GM19238 (cell line): ENCODE data around the gene BRINP3.

Experiments
- DNase-seq: peaks from one replicate; pipeline ENCODE4 v3.0.0; 2011; ENCODE audit warnings: low spot score; ENCODE audit not compliant: insufficient read length

BRINP3 gene

DNA sequence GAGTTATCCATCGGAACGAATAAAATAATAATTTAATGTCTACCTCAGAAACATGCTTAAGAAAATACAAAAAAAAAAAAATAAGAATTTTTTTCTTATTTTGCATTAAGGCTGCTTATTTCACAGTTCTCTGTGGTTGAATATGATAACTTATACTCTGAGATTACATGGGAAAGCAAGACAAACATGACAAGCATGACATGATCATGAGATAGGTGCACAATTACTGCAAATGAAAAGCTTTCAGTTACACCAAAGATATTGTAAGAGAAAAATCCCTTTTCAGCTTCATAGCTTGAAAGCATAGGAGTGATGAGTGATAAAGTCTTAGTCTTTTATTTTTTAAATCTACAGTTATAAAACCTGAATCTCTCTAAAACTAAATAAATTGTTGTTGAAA is 154.1 kb downstream of the BRINP3 start:
- no peak for DNase-seq

DNA sequence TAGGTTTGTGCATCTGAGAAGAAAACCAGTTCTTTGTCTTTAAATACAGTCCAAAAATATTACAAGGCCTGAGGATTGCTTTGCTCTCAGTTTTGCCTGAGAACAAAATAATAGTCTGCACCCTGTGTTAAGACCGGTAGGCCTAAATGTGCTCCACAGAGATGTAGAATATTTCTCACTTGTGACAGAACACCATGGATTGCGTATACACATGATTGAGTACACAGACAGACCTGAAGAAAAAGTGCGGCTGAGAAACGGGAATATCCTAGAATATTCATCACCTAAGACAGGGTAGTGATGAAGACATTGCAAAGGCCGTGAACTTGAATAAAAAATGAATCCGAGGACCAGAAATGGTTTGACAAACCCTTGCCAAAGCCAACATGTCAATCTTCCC is 155.4 kb downstream of the BRINP3 start:
- DNase-seq, result no peak

DNA sequence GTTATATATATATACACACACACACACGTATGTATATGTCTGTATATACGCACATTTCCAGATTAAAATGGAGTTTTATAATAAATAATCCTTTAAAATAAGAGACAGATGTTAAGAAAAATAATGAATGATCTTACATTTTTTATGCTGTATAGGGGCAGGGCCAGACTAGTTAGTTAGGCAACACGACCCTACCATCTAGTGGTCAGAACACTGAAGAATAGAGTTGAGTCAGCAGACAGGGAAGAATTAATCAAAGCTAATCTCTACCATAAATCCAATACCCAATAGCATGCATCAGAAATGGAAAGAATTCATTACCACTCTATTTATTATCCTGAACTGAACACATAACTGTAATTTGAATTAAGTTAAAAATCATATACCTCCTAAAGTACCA is 156.7 kb downstream of the BRINP3 start:
- no peak for DNase-seq

DNA sequence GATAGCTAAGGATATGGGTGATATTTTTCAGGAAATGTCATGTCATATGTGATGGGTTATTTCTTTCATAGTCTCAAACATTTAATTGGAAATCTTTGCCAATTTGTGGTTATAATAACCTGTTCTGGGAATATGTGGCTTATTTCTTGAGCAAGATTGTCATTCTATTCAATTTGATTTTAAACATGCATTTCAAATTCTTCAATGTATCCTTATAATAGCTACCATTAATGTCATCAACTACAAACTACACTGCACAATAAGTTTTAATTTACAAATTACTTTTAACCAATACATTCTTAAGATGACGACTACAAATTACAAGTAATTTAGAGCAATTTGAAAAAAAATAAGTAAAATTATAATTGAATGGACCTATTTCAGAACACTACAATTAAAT is 164.9 kb downstream of the BRINP3 start:
- no peak for DNase-seq

DNA sequence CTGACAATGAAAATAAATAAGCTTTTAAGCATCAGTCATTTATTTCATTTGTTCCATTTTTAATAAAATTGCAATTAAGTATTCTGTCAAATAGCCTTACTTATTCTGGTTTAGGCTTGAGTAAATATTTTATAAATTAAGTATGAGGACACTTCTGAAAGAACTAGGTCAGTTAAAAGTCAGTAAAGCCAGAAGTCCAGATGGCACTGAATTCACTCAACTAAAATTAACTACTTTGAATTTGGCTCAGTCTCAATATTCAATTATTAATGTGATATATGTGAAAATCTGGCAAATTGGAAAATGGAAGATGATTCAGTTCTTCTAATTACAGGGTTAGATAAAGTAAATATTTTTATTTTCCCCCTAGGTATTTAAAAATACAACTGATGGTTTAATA is 174.2 kb downstream of the BRINP3 start:
- DNase-seq, result no peak

DNA sequence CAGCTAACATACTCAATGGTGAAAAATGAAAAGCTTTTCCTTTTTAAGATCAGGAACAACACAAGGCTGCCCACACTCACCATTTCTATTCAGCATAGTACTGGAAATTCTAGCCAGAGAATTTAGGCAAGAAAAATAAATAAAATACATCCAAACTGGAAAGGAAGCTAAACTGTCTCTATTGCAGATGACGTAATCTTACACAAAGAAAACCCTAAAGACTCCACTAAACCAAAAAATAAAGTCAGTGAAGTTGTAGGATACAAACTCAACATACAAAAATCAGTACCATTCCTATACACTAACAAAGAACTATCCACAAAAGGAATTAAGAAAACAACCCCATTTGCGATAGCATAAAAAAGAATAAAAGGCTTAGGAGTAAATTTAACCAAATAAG is 181.2 kb downstream of the BRINP3 start:
- DNase-seq, result no peak

DNA sequence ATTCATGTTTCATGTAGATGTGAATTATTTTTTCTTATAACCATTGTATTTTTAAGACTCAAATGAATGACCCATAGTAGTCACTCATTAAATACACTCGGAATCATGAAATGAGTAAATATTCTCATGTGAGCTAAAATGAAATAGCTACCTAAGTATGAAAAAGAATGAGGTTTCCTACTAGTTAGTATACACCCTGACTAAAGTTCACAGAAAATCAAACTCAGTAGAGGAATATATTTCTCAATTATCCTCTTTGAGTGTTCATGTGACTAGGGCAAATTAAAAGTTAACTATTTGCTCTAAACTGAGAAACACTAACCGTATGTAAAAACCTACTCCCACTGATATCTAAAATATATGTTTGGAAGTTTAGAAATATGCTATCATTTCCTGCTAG is 187.8 kb downstream of the BRINP3 start:
- no peak for DNase-seq

DNA sequence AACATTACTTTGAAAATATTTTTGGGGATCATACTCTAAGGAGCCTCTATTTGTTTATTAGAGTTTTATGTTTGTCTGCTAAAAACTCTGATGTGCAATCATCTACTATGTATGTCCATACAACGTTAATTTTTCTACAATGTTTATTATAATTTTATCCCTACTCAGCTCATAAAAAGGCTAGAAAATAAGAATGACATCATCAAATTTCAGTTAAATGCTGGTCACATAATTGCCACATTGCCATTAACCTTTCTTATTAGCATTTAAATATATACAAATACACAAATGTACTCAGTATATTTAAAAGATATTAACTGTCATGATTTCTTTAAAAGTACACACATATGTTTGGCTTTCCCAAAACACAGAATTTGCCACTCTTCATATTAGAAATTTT is 191.6 kb downstream of the BRINP3 start:
- DNase-seq, result no peak

DNA sequence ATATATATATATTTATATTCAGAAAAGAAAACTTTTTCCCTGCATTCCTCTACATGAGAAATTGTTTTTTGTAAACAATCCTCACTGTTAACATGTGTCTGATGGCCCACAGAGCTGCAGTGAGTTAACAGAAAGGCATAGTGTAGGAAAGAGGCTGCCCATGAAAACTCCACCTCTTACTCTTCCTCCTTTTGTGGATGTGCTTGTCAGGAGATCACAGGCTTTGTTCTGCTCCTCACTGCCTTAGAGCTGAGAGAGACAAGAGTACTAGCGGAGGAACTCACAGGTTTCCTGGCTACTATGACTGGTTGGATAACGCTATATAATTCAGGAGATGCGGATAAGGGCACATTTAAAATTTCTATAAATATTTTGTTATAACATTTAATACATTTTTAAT is 200.6 kb downstream of the BRINP3 start:
- DNase-seq, result no peak

DNA sequence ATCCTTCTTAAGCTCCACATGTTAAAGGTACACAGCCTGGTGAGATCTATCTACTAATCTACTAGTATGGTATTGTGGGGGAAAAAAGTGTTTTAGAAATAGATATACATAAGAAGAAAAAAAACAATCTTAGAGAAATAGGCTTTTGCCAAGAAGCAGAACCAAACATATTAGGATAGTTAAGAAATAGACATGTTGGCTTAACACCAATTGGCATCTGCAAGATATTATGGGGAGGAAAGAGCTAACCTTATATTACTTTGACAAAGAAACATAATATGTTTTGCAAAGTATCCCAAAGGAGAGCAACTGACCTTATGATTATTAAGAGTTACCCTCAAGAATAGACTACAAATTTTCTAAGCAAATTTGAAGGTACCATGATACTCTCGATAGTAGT is 202.9 kb downstream of the BRINP3 start:
- DNase-seq, result no peak

DNA sequence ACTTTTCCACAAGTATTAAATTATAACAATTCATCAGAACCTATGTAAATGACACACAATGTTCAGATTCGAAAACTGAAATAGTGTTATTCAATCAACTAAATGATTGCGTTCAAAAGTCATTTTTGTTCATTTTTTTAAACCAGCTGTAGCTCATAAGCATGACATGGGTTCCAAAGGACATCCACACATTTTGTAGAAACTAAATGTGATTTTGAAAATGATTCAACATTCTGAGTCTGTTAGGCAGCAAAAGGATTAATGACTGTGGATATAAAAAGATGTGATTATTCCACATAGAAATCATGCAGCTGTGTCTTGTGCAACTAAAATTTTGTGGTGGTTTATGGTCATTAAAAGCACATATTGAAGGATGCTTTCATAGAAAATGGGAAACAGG is 204.5 kb downstream of the BRINP3 start:
- DNase-seq, result no peak

DNA sequence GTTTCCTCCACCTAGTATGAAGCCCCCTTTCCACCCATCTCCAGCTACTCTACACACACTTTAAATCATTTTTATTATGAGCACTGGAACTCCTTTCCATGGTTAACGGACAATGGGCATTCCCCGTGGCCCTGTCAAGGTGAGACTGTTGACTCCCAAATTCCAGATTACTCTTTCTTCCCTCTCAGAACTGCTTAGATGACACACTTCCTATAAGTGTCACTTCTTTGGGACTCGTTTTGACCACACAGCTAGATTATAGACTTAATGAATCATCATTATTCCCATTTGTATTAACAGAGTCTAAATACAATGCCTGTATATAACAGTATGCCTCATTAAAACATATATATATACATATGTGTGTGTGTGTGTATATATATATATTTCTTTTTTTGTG is 215.1 kb downstream of the BRINP3 start:
- no peak for DNase-seq

DNA sequence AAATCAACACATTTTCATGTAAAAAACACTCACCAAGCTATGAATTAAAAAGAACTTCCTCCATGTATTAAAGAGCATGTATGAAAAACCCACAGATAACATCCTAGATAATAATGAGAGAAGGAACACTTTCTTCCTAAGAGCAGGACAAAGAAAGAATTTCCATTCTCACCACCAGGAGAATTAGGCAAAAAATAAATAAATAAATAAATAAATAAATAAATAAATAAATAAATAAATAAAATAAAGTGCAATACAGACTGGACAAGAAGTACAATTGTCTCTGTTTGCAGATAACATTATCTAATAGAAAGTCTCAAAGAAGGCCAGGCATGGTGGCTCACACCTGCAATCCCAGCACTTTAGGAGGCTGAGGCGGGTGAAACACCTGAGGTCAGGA is 218.2 kb downstream of the BRINP3 start:
- DNase-seq, result no peak

DNA sequence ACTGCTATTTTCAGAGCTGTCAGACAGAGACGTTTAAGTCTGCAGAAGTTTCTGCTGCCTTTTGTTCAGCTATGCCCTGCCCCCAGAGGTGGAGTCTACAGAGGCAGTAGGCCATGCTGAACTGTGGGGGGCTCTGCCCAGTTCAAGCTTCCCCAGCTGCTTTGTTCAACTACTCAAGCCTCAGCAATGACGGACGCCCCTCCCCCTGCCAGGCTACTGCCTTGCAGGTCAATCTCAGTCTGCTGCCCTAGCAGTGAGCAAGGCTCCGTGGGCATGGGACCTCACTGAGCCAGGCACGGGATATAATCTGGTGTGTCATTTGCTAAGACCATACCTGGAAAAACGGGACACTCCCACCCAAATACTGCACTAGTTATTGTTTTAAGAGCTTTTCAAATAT is 219.7 kb downstream of the BRINP3 start:
- DNase-seq, result no peak

DNA sequence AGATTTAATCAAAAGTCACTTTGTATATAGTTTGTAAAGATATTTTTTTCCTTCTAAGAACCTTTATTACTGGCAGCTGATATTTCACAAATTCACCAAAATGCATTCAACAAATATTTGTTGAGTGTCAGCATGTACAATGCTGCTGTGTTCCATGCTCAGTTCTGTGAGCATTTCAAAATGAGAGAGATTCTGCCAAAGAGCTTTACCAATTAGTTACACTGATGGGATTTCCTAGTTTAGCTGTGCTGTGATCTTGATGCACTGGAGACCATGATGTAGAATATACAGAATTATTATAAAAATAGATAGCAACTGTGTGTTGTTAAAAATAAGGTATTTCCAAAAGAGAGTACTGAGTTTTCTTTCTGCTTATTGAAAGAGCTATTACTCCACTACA is 225.6 kb downstream of the BRINP3 start:
- no peak for DNase-seq

DNA sequence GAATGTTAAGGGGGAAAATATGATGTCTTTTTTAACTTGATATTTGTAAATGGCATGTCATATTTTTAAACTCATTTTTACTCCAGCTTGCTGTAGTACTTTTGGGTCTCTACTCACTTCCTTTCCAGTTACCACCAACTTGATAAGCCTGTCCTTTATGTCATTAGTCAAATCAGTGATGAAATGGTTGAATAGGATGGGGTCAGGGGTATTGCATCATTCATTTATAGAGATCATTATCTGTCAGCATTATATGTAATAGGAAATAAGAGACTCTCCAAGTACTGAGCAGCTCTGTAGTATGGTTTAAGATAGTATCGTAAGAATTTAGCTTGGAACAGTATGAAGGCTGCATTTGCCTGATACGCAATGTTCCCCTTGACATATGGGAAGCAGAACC is 227.3 kb downstream of the BRINP3 start:
- DNase-seq, result no peak

DNA sequence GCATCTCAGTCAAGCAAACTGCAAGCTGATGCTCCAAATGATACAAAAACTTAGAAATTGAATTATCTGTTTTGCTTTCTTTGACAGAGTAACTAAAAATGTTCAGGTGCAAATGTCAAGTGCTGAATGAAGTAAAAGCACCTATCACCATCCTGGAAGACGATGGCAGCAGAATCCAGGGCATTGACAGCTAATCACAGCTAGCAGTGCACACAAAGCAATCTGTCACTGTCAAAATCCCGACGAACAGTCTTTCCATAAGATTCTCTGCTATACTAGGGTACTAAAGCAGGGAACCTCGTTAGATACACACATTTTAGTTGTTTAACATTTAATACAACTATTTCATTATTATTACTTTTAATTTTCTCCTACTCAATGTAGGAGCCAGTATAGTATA is 233.3 kb downstream of the BRINP3 start:
- DNase-seq, result no peak

DNA sequence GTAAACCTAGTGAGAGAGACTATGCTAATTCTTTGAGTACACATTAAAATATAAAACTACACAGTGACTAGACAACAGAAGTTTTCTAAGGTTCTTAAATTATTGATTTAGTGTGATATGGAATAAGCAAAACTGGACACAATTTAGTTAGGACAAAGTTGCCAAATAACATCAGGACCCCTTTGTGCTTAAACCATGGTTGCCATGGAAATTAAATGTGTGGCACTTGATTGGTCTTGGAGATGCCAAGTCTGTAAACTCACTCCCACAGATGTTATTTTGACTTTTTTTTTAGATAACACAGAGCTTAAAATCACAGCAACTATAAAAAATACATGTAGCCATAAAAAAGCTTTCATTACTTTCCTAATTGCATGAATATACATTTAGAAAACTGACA is 234.6 kb downstream of the BRINP3 start:
- DNase-seq, result no peak

DNA sequence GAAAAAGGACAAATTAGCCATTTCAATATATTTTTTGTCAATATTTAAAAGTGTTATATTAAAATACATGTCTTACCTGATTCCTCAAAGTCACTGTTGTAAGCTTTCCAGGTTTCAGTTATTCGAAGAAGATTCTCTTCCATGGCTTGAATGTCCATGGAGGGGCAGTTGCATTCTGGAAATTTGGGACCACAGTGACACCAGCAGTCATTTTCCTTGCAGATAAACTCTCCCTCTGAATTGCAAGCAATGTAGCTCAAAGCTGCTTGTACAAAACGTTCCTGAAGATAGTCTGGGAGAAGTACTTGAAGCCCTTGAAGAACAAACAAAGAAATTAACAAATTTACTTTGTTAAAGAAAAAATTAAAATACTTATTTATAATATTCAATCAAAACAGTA is 251.7 kb downstream of the BRINP3 start:
- DNase-seq, result no peak

DNA sequence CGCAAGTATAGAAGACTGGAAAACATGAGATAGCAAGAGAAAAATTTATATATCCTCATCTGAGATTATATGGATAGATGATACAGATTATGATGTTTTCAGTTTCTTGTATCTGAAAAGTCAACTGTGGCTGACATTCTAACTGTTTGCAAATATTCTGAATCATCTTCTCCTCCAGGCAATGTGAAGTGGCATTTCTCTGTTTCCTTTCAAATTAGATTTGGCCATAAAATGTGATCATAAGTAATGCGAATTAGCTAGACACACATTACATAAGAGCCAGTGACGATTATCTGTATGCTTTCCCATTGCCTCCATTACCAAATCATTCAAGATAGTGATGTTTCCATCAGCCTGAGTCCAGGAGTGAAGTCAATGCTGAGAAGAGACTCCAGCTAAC is 265.2 kb downstream of the BRINP3 start:
- no peak for DNase-seq

DNA sequence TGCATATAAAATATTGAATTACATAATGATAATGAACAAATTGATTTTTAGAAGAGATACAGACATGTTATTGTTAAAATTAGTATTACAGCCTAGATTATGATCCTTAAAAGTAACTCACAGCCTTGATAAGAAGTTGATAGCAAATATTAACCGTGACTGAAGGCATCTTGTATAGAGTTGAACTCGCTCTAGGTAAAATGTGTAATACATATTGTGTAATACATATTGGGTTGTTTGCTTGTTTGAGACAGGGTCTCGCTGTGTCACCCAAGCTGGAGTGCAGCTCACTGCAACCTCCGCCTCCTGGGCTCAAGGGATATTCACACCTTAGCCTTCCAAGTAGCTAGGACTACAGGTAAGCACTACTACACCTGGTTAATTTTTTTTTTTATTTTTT is 269.9 kb downstream of the BRINP3 start:
- DNase-seq, result no peak

DNA sequence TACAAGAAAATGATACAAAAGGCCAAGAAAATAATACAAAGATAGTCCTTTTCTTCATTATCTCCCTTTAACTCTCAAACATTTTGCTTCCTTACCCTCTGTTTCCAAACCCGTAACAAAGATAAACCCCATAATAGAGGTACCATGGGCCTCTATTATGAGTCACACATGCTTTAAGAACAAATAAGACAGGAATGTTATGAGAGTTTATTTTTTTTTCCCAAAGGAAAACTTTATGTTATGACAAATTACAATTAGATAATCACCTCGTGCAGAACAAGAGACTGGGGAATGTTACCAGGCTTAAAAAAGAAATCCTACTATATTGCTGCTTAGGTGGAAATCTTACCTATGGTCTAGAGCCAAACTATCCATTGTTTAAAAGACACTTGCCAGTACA is 272.0 kb downstream of the BRINP3 start:
- DNase-seq, result no peak

DNA sequence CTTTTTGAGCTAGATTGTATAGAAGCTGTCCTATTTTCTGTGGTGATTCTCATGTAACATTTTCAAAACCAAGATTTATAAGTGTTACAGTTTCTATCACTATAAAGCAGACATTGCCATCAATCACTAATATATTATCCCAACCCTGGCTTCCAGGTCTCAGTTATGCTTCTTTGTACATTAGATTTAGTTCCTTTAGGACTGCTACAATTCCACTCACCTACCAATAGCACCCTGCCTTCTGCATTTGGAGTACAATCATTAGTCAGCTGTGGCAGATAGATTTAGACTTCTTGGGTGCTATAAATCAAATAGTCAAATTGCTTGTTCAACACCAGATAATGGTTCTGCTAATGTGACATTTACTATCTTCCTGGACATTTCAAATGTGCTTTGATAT is 281.6 kb downstream of the BRINP3 start:
- no peak for DNase-seq

DNA sequence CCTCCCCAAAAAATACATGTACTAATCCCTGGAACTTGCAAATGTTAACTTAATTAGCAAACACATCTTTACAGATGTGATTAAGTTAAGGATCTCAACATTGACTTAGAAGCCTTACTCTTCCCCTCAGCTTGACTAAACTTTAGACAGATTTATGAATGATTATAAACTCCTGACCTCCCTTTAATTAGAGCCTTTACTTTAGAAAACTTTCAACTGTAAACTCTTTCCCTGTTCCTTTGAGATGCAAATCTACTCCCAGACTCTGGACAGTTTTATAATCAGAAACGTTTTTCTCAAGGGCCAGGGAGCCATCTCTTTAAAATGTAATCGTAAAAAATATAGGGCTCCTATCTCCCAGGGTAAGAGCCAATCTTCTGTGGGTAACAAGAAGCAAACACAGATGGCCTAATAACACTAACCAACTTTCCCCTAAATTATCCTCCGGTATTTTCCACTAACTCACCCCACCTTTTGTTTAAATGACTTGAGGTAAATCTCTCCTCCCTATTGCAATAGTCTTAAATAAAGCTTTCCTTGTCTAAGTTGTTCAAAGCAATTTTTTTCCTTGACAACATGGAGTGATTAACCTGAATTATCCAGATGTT is 284.1 kb downstream of the BRINP3 start:
- no peak for DNase-seq
